Mesenchymal stem cell (in vitro differentiated cells and primary cell): ENCODE results near the gene SLC25A21. TPM values are rescaled to one million over a fixed set of nuclear protein-coding genes. Genes with fewer than 3 reads are reported as not detected.
A peak's percentile ranks its signal among the peaks of the same experiment; 100 is the strongest.

ENCODE experiments used
- DNase-seq: peaks from one replicate; pipeline ENCODE4 v3.0.0-alpha.2; 2013
- H2AFZ ChIP-seq: one replicate; pipeline ENCODE4 v1.6.1; 2013; ENCODE audit warnings: low read depth, mild to moderate bottlenecking, control low read depth, inconsistent platforms, low read length, moderate library complexity
- H2AK5ac ChIP-seq: 2 replicates; pipeline ENCODE4 v1.6.1; 2013; ENCODE audit warnings: low read length, moderate library complexity, mild to moderate bottlenecking, inconsistent platforms; ENCODE audit not compliant: severe bottlenecking
- H2BK120ac ChIP-seq: one replicate; pipeline ENCODE4 v1.6.1; 2013; ENCODE audit warnings: low read depth, mild to moderate bottlenecking, inconsistent platforms, low read length, moderate library complexity
- H2BK12ac ChIP-seq, 2 experiments: one replicate each; pipeline ENCODE4 v1.6.1; 2013; ENCODE audit warnings: inconsistent platforms in 2 of 2, low read length in 2 of 2, mild to moderate bottlenecking in 2 of 2, moderate library complexity in 2 of 2, control low read depth in 1 of 2
- H2BK15ac ChIP-seq: one replicate; pipeline ENCODE4 v1.6.1; 2013; ENCODE audit warnings: mild to moderate bottlenecking, low read depth, inconsistent platforms; ENCODE audit not compliant: poor library complexity, severe bottlenecking
- H2BK5ac ChIP-seq: 2 replicates; pipeline ENCODE4 v1.6.1; 2013; ENCODE audit warnings: low read depth, mild to moderate bottlenecking, low read length, control low read depth, inconsistent platforms; ENCODE audit not compliant: poor library complexity, severe bottlenecking
- H3K14ac ChIP-seq, 2 experiments: one replicate each; pipeline ENCODE4 v1.6.1; 2013; ENCODE audit warnings: inconsistent platforms in 2 of 2, low read length in 2 of 2, control low read depth in 1 of 2, mild to moderate bottlenecking in 1 of 2, moderate library complexity in 1 of 2
- H3K18ac ChIP-seq, 2 experiments: one replicate each; pipeline ENCODE4 v1.6.1; 2013; ENCODE audit warnings: inconsistent platforms in 2 of 2, low read length in 2 of 2, control low read depth in 1 of 2, low read depth in 1 of 2, mild to moderate bottlenecking in 1 of 2
- H3K23ac ChIP-seq, 2 experiments: one replicate each; pipeline ENCODE4 v1.6.1; 2013; ENCODE audit warnings: inconsistent platforms in 2 of 2, low read length in 2 of 2, mild to moderate bottlenecking in 2 of 2, moderate library complexity in 2 of 2, control low read depth in 1 of 2
- H3K27ac ChIP-seq: 2 replicates; pipeline ENCODE4 v1.5.1; 2013; ENCODE audit warnings: mild to moderate bottlenecking, moderate library complexity, low read length, control low read depth, inconsistent platforms; ENCODE audit not compliant: poor library complexity, severe bottlenecking
- H3K27me3 ChIP-seq, 2 experiments: 2 replicates each; pipeline versions ENCODE4 v1.6.1 to v1.7.0; 2013; ENCODE audit warnings: low read length in 2 of 2, mild to moderate bottlenecking in 2 of 2, moderate library complexity in 2 of 2, control low read depth in 1 of 2, inconsistent platforms in 1 of 2; ENCODE audit not compliant: control insufficient read depth in 1 of 2, insufficient read depth in 1 of 2
- H3K36me3 ChIP-seq, 2 experiments: 2 replicates each; pipeline versions ENCODE4 v1.6.1 to v1.7.0; 2013; ENCODE audit warnings: low read length in 2 of 2, control low read depth in 1 of 2, inconsistent platforms in 1 of 2, low read depth in 1 of 2, mild to moderate bottlenecking in 1 of 2; ENCODE audit not compliant: insufficient read depth in 2 of 2, control insufficient read depth in 1 of 2
- H3K4ac ChIP-seq, 2 experiments: one replicate each; pipeline ENCODE4 v1.6.1; 2013; ENCODE audit warnings: inconsistent platforms in 2 of 2, low read length in 2 of 2, mild to moderate bottlenecking in 2 of 2, moderate library complexity in 2 of 2, control low read depth in 1 of 2, low read depth in 1 of 2
- H3K4me1 ChIP-seq: 2 replicates; pipeline ENCODE4 v1.6.1; 2013; ENCODE audit warnings: low read depth, low read length, control low read depth; ENCODE audit not compliant: control insufficient read depth, insufficient read depth
- H3K4me2 ChIP-seq: 2 replicates; pipeline ENCODE4 v1.6.1; 2013; ENCODE audit warnings: low read length, mild to moderate bottlenecking, inconsistent platforms; ENCODE audit not compliant: poor library complexity, severe bottlenecking
- H3K4me3 ChIP-seq, 2 experiments: 2 replicates each; pipeline versions ENCODE4 v1.5.1 to v1.7.0; 2013; ENCODE audit warnings: low read length in 2 of 2, mild to moderate bottlenecking in 2 of 2, control low read depth in 1 of 2, low read depth in 1 of 2; ENCODE audit not compliant: insufficient read depth in 1 of 2
- H3K79me1 ChIP-seq: replicated peaks from 2 replicates; pipeline ENCODE4 v1.6.1; 2013; ENCODE audit warnings: mild to moderate bottlenecking, control low read depth, low read length, inconsistent platforms; ENCODE audit not compliant: poor library complexity, severe bottlenecking
- H3K9ac ChIP-seq: 2 replicates; pipeline ENCODE4 v1.7.0; 2013; ENCODE audit warnings: mild to moderate bottlenecking, low read length, moderate library complexity
- H3K9me3 ChIP-seq: 2 replicates; pipeline ENCODE4 v1.7.0; 2013; ENCODE audit warnings: mild to moderate bottlenecking, low read length; ENCODE audit not compliant: control insufficient read depth
- H4K8ac ChIP-seq: one replicate; pipeline ENCODE4 v1.6.1; 2013; ENCODE audit warnings: inconsistent platforms, mild to moderate bottlenecking, low read length, moderate library complexity
- H4K91ac ChIP-seq: one replicate; pipeline ENCODE4 v1.6.1; 2013; ENCODE audit warnings: mild to moderate bottlenecking, low read length, inconsistent platforms
- WGBS: methylation state at CpG from one replicate; pipeline ENCODE4 v1.1.7; 2013; ENCODE audit warnings: mixed read lengths; 5-methylcytosine and 5-hydroxymethylcytosine counted together
- polyA plus RNA-seq, 2 experiments: library from polyadenylated mRNA; stranded (reverse); fragments of 200-250 nt; gene quantifications; one replicate each; pipeline ENCODE4 v1.2.3, GENCODE V29; 2013

The SLC25A21 gene
- polyA plus RNA-seq (2013, experiment 1 of 2), result 0.55 TPM
- polyA plus RNA-seq (2013, experiment 2 of 2), result 0.63 TPM

- H3K27ac ChIP-seq, result peak within 1 kb of the TSS; percentile 96
- peak within 1 kb of the TSS; percentile 88 for H4K91ac ChIP-seq
- H2BK5ac ChIP-seq, result peak within 1 kb of the TSS; percentile 21
- no peaks in the 10 kb centered on the region for H3K4me1 ChIP-seq
- peak within 1 kb of the TSS; percentile 75 for H3K4me2 ChIP-seq
- peak within 1 kb of the TSS; percentile 59 for H2AFZ ChIP-seq
- H3K36me3 ChIP-seq, result no peaks in the 10 kb centered on the region
- H3K23ac ChIP-seq, result peak within 1 kb of the TSS in 1 of 2 experiments; percentile 57
- peak within 1 kb of the TSS; percentile 88 to 98 for H3K18ac ChIP-seq
- H3K9me3 ChIP-seq, result no peaks in the 10 kb centered on the region
- DNase-seq, result peak; percentile 87
- H3K9ac ChIP-seq, result peak within 1 kb of the TSS; percentile 90
- H4K8ac ChIP-seq, result peak within 1 kb of the TSS; percentile 99
- H3K79me1 ChIP-seq, result peaks cover 3% of the 10 kb centered on the region
- peak within 1 kb of the TSS in 1 of 2 experiments; percentile 96 for H3K14ac ChIP-seq
- peak within 1 kb of the TSS; percentile 29 to 92 for H3K4ac ChIP-seq
- peak within 1 kb of the TSS in 1 of 2 experiments; percentile 50 for H2BK12ac ChIP-seq
- peak within 1 kb of the TSS; percentile 78 to 95 for H3K4me3 ChIP-seq
- H2BK120ac ChIP-seq, result peak within 1 kb of the TSS; percentile 29
- H2AK5ac ChIP-seq, result no peak within 1 kb of the TSS
- no peaks in the 10 kb centered on the region for H3K27me3 ChIP-seq
- under 1% methylated on average over 64 of the region's 66 CpGs for WGBS
- peak within 1 kb of the TSS; percentile 73 for H2BK15ac ChIP-seq
These were observed at the start of gene SLC25A21 for GRCh38 chr14:37172024-37172869. Gene SLC25A21 (minus strand): TSS chr14:37172606.

GRCh38 chr14:37221073-37221472, 48.7 kb upstream of the SLC25A21 start:
- H2AK5ac ChIP-seq, result no peak overlapping the region
- no peak overlapping the region for H2BK5ac ChIP-seq
- no peak overlapping the region for H3K18ac ChIP-seq
- no peak overlapping the region for H3K14ac ChIP-seq
- no peak overlapping the region for H2BK120ac ChIP-seq
- H3K9me3 ChIP-seq, result peaks cover 4% of the 10 kb centered on the region
- H3K79me1 ChIP-seq, result peaks cover 12% of the 10 kb centered on the region
- 93% methylated on average over 3 of the region's 3 CpGs for WGBS
- H2BK15ac ChIP-seq, result no peak overlapping the region
- no peak overlapping the region for H3K4me2 ChIP-seq
- peaks cover 2% of the 10 kb centered on the region for H3K4me1 ChIP-seq
- no peak overlapping the region for H2AFZ ChIP-seq
- no peak overlapping the region for H3K4me3 ChIP-seq
- peaks cover 0 to 6% of the 10 kb centered on the region in 2 experiments for H3K36me3 ChIP-seq
- no peak overlapping the region for H3K4ac ChIP-seq
- H4K8ac ChIP-seq, result no peak overlapping the region
- H3K27me3 ChIP-seq, result no peaks in the 10 kb centered on the region
- H3K9ac ChIP-seq, result no peak overlapping the region
- no peak overlapping the region for H3K23ac ChIP-seq
- no peak overlapping the region for H2BK12ac ChIP-seq
- DNase-seq, result no peak
- no peak overlapping the region for H4K91ac ChIP-seq
- no peak overlapping the region for H3K27ac ChIP-seq

GRCh38 chr14:37215345-37215744, 42.9 kb upstream of the SLC25A21 start:
- peaks cover 0 to 7% of the 10 kb centered on the region in 2 experiments for H3K36me3 ChIP-seq
- WGBS, result 100% methylated on average over 2 of the region's 3 CpGs

GRCh38 chr14:37213016-37213415, 40.6 kb upstream of the SLC25A21 start:
- Histone ChIP-seq H3K4me2 (no peak overlapping the region), H2BK15ac (no peak overlapping the region), H3K4ac (no peak overlapping the region), H2BK12ac (no peak overlapping the region), H3K36me3 (peaks cover 0 to 7% of the 10 kb centered on the region in 2 experiments), H3K14ac (no peak overlapping the region), H3K4me3 (no peak overlapping the region), H4K91ac (no peak overlapping the region), H2AK5ac (no peak overlapping the region), H2BK120ac (no peak overlapping the region), H3K23ac (no peak overlapping the region), H3K4me1 (no peaks in the 10 kb centered on the region), H3K18ac (no peak overlapping the region), H3K9me3 (peaks cover 3% of the 10 kb centered on the region), H3K9ac (no peak overlapping the region), H4K8ac (no peak overlapping the region), H3K27ac (no peak overlapping the region), H3K27me3 (no peaks in the 10 kb centered on the region), H2BK5ac (no peak overlapping the region), H3K79me1 (peaks cover 28% of the 10 kb centered on the region), H2AFZ (no peak overlapping the region)
- no peak for DNase-seq

More at GRCh38 chr14:37215345-37215744, 42.9 kb upstream of the SLC25A21 start:
- DNase-seq, result no peak
- Histone ChIP-seq H3K4ac (no peak overlapping the region), H3K9ac (no peak overlapping the region), H4K8ac (no peak overlapping the region), H3K4me2 (no peak overlapping the region), H2BK12ac (no peak overlapping the region), H2AFZ (no peak overlapping the region), H3K23ac (no peak overlapping the region), H3K79me1 (peaks cover 22% of the 10 kb centered on the region), H3K27me3 (no peaks in the 10 kb centered on the region), H2BK15ac (no peak overlapping the region), H2BK5ac (no peak overlapping the region), H3K18ac (no peak overlapping the region), H3K14ac (no peak overlapping the region), H4K91ac (no peak overlapping the region), H2BK120ac (no peak overlapping the region), H3K27ac (no peak overlapping the region), H3K4me3 (no peak overlapping the region), H3K9me3 (peaks cover 3% of the 10 kb centered on the region), H2AK5ac (no peak overlapping the region), H3K4me1 (peaks cover 2% of the 10 kb centered on the region)
